Gastroesophageal sphincter (tissue), 4 donors: ENCODE measurements around the gene NEK11. TPM values are rescaled to one million over a fixed set of nuclear protein-coding genes. Genes with fewer than 3 reads are reported as not detected.
A peak's percentile ranks its signal among the peaks of the same experiment; 100 is the strongest.

Source experiments
- ATAC-seq: fragments of 150-250 bp; one replicate; pipeline ENCODE4 v1.9.1; 2016; ENCODE audit warnings: mild to moderate bottlenecking, moderate library complexity
- H3K27ac ChIP-seq, 4 donors: fragments of 200-600 bp; sonication (generic) in 3 of 4; 1 replicate in 3 of 4; 2 replicates in 1 of 4; pipeline ENCODE4 v1.5.1; 2016 to 2019
- H3K27me3 ChIP-seq: fragments of 200-600 bp; sonication (generic); one replicate; pipeline ENCODE4 v1.5.1; 2019
- H3K36me3 ChIP-seq, 2 donors: fragments of 200-600 bp; sonication (generic); one replicate each; pipeline ENCODE4 v1.5.1; 2019; ENCODE audit warnings: control low read depth in 1 of 2
- H3K4me1 ChIP-seq, 3 donors: fragments of 200-600 bp; sonication (generic); 1 replicate in 2 of 3; 2 replicates in 1 of 3; pipeline ENCODE4 v1.5.1; 2016 to 2019; ENCODE audit warnings: control low read depth in 2 of 3
- H3K4me3 ChIP-seq, 2 donors: fragments of 200-600 bp; sonication (generic); one replicate each; pipeline ENCODE4 v1.5.1; 2019; ENCODE audit warnings: mild to moderate bottlenecking in 1 of 2, moderate library complexity in 1 of 2
- H3K9me3 ChIP-seq, 3 donors: fragments of 200-600 bp; sonication (generic); one replicate each; pipeline ENCODE4 v1.5.1; 2017 to 2019; ENCODE audit warnings: control low read depth in 2 of 3
- EP300 ChIP-seq: sonication (generic); formaldehyde crosslinking; IDR thresholded peaks from one replicate; pipeline ENCODE4 v1.6.1; 2017; ENCODE audit warnings: antibody characterized with exemption, mild to moderate bottlenecking
- POLR2A ChIP-seq, 2 donors: fragments of 450-650 bp; IDR thresholded peaks; one replicate each; pipeline ENCODE4 v1.6.1; 2017; ENCODE audit warnings: antibody characterized with exemption in 2 of 2, mild to moderate bottlenecking in 2 of 2, moderate library complexity in 1 of 2
- POLR2AphosphoS5 ChIP-seq: sonication (generic); formaldehyde crosslinking; IDR thresholded peaks from one replicate; pipeline ENCODE4 v1.6.1; 2017; ENCODE audit warnings: antibody characterized with exemption
- WGBS, 2 donors: methylation state at CpG; one replicate each; pipeline ENCODE4 v1.1.5; 2018; ENCODE audit warnings: low coverage in 1 of 2; 5-methylcytosine and 5-hydroxymethylcytosine counted together
- total RNA-seq, 4 donors: library from RNA; depleted of rRNA; stranded (reverse); fragments of >200 nt; gene quantifications; one replicate each; pipeline ENCODE4 v1.1.0, GENCODE V29; 2016
- TF ChIP-seq, protein P1 (sequence below), 4 experiments: fragments of 200-600 bp in 2 of 4; fragments of 450-650 bp in 2 of 4; sonication (generic) in 1 of 4; IDR thresholded peaks; one replicate each; pipeline ENCODE4 v1.5.1; 2017 to 2019; ENCODE audit warnings: antibody characterized with exemption in 4 of 4, mild to moderate bottlenecking in 2 of 4, moderate library complexity in 2 of 4

Gene NEK11
- total RNA-seq, 4 donors from 2014 or later: 4.4 to 19.1 (median 6.0) TPM

DNA sequence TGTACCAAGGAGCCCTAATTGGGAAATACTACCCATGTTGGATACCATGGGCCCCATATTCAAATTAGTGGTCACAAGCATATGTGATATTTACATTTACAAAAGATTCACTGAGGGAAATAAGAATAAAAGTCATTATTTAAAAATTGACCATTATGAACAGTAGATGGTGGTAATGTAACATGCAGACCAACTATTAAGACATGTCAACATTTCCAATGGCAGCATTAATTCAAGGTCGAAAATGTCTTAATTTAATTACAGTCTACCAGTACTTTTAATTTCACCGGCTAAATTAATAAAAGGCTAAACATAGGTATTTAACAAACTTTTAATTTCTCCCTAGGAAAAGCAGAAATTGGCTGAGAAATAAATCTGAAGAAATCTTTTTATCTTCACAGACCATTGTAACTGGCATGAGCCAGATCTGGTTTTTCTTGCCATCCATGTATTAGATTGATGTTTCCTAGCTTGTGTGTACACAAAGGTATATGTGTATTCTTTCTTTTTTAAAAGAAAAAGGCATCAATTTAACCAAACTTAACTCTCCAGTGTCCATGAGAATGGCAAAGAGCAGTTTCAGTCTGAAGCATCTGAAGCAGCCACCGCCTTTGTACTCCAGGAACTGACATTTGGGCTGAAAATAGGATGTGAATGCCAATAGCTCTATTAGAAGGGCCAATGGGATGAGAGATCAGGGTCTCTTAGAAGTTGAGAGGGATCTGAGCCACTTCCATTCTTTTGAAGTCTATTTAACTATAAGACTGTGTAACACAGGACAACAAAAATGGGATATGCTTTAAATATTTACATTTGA lies 26.6 kb downstream of the NEK11 start:
- no peak overlapping the region for H3K27ac ChIP-seq
- no peak overlapping the region for H3K4me3 ChIP-seq
- TF ChIP-seq, protein P1, sequence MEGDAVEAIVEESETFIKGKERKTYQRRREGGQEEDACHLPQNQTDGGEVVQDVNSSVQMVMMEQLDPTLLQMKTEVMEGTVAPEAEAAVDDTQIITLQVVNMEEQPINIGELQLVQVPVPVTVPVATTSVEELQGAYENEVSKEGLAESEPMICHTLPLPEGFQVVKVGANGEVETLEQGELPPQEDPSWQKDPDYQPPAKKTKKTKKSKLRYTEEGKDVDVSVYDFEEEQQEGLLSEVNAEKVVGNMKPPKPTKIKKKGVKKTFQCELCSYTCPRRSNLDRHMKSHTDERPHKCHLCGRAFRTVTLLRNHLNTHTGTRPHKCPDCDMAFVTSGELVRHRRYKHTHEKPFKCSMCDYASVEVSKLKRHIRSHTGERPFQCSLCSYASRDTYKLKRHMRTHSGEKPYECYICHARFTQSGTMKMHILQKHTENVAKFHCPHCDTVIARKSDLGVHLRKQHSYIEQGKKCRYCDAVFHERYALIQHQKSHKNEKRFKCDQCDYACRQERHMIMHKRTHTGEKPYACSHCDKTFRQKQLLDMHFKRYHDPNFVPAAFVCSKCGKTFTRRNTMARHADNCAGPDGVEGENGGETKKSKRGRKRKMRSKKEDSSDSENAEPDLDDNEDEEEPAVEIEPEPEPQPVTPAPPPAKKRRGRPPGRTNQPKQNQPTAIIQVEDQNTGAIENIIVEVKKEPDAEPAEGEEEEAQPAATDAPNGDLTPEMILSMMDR (IDR thresholded peaks at IDR 0.05): peak in 1 of 4 experiments; percentile 33
- TF ChIP-seq EP300 (no peak), POLR2AphosphoS5 (no peak), POLR2A (IDR thresholded peaks at IDR 0.05) (no peak)
- WGBS, 2 donors: 79 to 83% methylated on average over 3 of the region's 3 CpGs
- H3K4me1 ChIP-seq: no peaks in the 10 kb centered on the region
- H3K9me3 ChIP-seq: no peaks in the 10 kb centered on the region
- H3K36me3 ChIP-seq: peaks cover 0 to 7% of the 10 kb centered on the region in 2 donors
- H3K27me3 ChIP-seq: no peaks in the 10 kb centered on the region
- ATAC-seq: no peak

DNA sequence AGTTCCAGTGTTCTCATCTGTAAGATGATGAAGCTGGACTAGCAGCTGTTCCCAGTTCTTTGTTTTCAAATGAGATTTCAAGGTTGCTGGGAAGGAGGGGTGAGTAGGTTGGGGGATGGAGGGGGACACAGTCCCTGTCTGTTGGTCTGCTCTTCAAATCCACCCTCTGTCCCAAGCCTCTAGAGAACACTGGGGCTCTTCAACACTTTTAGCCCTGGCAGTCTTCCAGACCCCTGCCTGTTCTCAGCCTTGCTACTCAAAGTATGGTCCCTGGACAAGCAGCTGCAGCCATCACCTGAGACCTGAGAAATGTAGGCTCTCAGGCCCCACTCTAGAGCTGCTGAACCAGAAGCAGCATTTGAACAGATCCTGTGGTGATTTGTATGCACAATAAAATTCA lies 41.3 kb downstream of the NEK11 start:
- H3K36me3 ChIP-seq: no peaks in the 10 kb centered on the region
- no peaks in the 10 kb centered on the region for H3K9me3 ChIP-seq
- H3K27me3 ChIP-seq: no peaks in the 10 kb centered on the region
- ATAC-seq: no peak
- no peak for TF ChIP-seq POLR2AphosphoS5
- TF ChIP-seq, protein P1 (IDR thresholded peaks at IDR 0.05): no peak
- TF ChIP-seq EP300: no peak
- no peak for TF ChIP-seq POLR2A (IDR thresholded peaks at IDR 0.05)
- H3K27ac ChIP-seq: no peak overlapping the region
- H3K4me3 ChIP-seq: no peak overlapping the region
- H3K4me1 ChIP-seq: peaks cover 0 to 3% (median 0%) of the 10 kb centered on the region in 3 donors

DNA sequence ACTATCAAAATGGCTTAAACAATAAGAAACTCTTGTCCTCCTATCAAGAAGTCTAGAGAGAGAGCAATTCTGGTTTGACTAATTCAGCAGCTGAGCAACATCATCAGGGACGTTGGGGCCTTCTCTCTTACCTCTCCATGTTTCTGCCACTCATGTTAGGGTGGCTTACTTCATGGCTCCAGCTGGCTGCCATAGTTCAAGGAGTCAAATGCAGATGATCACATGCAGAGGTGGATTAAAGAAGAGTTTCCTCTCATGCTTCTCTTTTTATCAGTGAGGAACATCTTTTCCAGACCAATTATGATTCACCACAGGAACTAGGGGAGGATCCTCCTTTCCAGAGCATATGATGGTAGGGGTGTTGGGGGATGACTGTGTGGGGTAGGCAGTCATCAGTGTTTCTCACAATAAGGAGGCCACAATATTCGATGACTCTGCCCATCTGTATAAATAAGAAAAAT lies 45.5 kb downstream of the NEK11 start:
- Histone ChIP-seq H3K4me3 (no peak overlapping the region), H3K4me1 (peaks cover 0 to 4% (median 0%) of the 10 kb centered on the region in 3 donors), H3K27ac (peak overlapping the region in 1 of 4 donors; percentile 26), H3K9me3 (no peaks in the 10 kb centered on the region), H3K27me3 (no peaks in the 10 kb centered on the region), H3K36me3 (no peaks in the 10 kb centered on the region)
- ATAC-seq: no peak
- no peak for TF ChIP-seq POLR2A (IDR thresholded peaks at IDR 0.05)
- TF ChIP-seq EP300: no peak
- TF ChIP-seq, protein P1 (IDR thresholded peaks at IDR 0.05): no peak
- TF ChIP-seq POLR2AphosphoS5: no peak
- WGBS, 2 donors: 29 to 46% methylated on average over 1 to 2 of the region's 2 CpGs

DNA sequence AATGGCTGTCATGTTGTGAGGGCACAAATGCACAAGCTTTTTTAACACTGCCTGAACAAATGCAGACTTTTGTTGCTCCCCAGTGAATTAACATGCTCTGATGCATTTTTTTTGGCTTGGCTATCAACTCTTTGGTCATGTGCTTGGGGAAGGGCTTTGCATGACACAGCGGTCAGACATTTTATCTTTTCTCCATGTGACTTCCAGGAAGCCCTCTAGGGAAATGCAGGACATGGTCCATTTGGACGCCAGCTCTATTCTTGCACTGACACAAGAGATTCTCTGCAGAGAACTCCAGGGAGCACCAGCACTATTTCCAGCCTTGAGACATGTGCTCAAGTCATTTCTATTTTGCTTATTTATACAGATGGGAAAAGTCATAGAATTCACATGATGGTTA lies 46.2 kb downstream of the NEK11 start:
- H3K9me3 ChIP-seq: no peaks in the 10 kb centered on the region
- H3K27me3 ChIP-seq: no peaks in the 10 kb centered on the region
- H3K36me3 ChIP-seq: no peaks in the 10 kb centered on the region
- peak overlapping the region in 1 of 4 donors; percentile 26 for H3K27ac ChIP-seq
- peak; percentile 63 for ATAC-seq
- 63 to 71% methylated on average over 1 to 2 of the region's 2 CpGs for WGBS, 2 donors
- H3K4me1 ChIP-seq: peaks cover 0 to 4% (median 0%) of the 10 kb centered on the region in 3 donors
- TF ChIP-seq, protein P1 (IDR thresholded peaks at IDR 0.05): no peak
- TF ChIP-seq POLR2A (IDR thresholded peaks at IDR 0.05) (no peak), POLR2AphosphoS5 (no peak), EP300 (no peak)
- no peak overlapping the region for H3K4me3 ChIP-seq
